Endometrial microvascular endothelial cells (primary cell): Measurements from ENCODE around the gene ZMAT3. TPM values are rescaled to one million over a fixed set of nuclear protein-coding genes. Genes with fewer than 3 reads are reported as not detected.

Source experiments
- in situ Hi-C: cut with HindIII; loops from 2 replicates; pipeline ENCODE4 v1.10.0; 2017; ENCODE audit warnings: low sequenced_read_pairs, low pct_unique_long_range_greater_than_20kb; ENCODE audit errors: inconsistent ontology term
- total RNA-seq: library from RNA; depleted of rRNA; stranded (reverse); fragments of >200 nt; gene quantifications from one replicate; pipeline ENCODE4 v1.2.3, GENCODE V29; 2015; ENCODE audit errors: inconsistent ontology term

Gene ZMAT3
- total RNA-seq, 1 donor from 2014 or later: 25.4 TPM

GRCh38 chr3:178982137-178982536 lies 89.5 kb downstream of the ZMAT3 start:
- in situ Hi-C loops: no loop called here

GRCh38 chr3:178975320-178975719 lies 96.3 kb downstream of the ZMAT3 start:
- in situ Hi-C loops: no loop called here

- in situ Hi-C loops: no loop called here
These were observed 100.0 kb downstream of the ZMAT3 start for GRCh38 chr3:178971614-178972013.

GRCh38 chr3:178969004-178969700 lies 102.5 kb downstream of the ZMAT3 start:
- in situ Hi-C loops: no loop called here

Other genes starting within 250 kb of the ZMAT3 start
- gene PIK3CA, start 76.5 kb upstream of the ZMAT3 start, total RNA-seq: 27.9 TPM
- gene KCNMB3, start 179.3 kb upstream of the ZMAT3 start, total RNA-seq: 3.1 TPM